K562 (cell line): ENCODE measurements around the gene CCDC17. TPM values are rescaled to one million over a fixed set of nuclear protein-coding genes. Genes with fewer than 3 reads are reported as not detected.

Experiments used
- ARID1B ChIP-seq: fragments of 450-650 bp; IDR thresholded peaks from 2 replicates; pipeline ENCODE4 v1.6.1; 2016; ENCODE audit warnings: antibody characterized with exemption, mild to moderate bottlenecking, inconsistent platforms
- CLOCK ChIP-seq: fragments of 250-450 bp; sonication (Bioruptor Pico); IDR thresholded peaks from 2 replicates; pipeline ENCODE4 v1.4.0; 2020; ENCODE audit warnings: mild to moderate bottlenecking, moderate library complexity, borderline replicate concordance
- GABPB2 ChIP-seq: fragments of 250-450 bp; sonication (Bioruptor Pico); conservative IDR thresholded peaks from 2 replicates; pipeline ENCODE4 v1.5.1; 2021; ENCODE audit warnings: mild to moderate bottlenecking
- MEF2D ChIP-seq: conservative IDR thresholded peaks from 2 replicates; pipeline ENCODE4 v1.6.1; 2016; ENCODE audit warnings: low read depth, missing genetic modification characterization, missing compliant biosample characterization
- MXI1 ChIP-seq: IDR thresholded peaks from 2 replicates; pipeline ENCODE4 v1.6.1; 2011; ENCODE audit warnings: low read depth, mild to moderate bottlenecking, improper control_type of control experiment, low read length
- STAT6 ChIP-seq: sonication (generic); formaldehyde crosslinking; IDR thresholded peaks from 2 replicates; pipeline ENCODE4 v1.8.1; 2023; ENCODE audit warnings: mild to moderate bottlenecking, missing genetic modification reagents
- TCF15 ChIP-seq: fragments of 250-450 bp; sonication (Bioruptor Pico); IDR thresholded peaks from 2 replicates; pipeline ENCODE4 v1.8.0; 2022; ENCODE audit warnings: moderate library complexity, mild to moderate bottlenecking, inconsistent platforms
- ZNF57 ChIP-seq: fragments of 450-650 bp; formaldehyde crosslinking; IDR thresholded peaks from 2 replicates; pipeline ENCODE4 v1.4.0; 2020; ENCODE audit warnings: mild to moderate bottlenecking, moderate library complexity
- ZNF592 ChIP-seq: fragments of 450-650 bp; IDR thresholded peaks from 2 replicates; pipeline ENCODE4 v1.6.1; 2017; ENCODE audit warnings: antibody characterized with exemption, mild to moderate bottlenecking
- ZNF76 ChIP-seq: fragments of 250-450 bp; sonication (Bioruptor Pico); IDR thresholded peaks from 2 replicates; pipeline ENCODE4 v1.4.0; 2020; ENCODE audit warnings: mild to moderate bottlenecking, moderate library complexity, borderline replicate concordance
- ZNF764 ChIP-seq: fragments of 250-450 bp; sonication (Bioruptor Pico); IDR thresholded peaks from 2 replicates; pipeline ENCODE4 v1.4.0; 2020; ENCODE audit warnings: low read depth, mild to moderate bottlenecking, moderate library complexity
- polyA plus RNA-seq, 8 experiments: library from polyadenylated mRNA; depleted of rRNA in 4 of 8; stranded (reverse) in 5 of 8; unstranded in 3 of 8; fragments of >200 nt; fragmentation: Nextera tagmentation in 2 of 8; fragmentation: Illumina TruSeq in 1 of 8; extraction: Ambion mirVana in 2 of 8; extraction: Trizol in 1 of 8; gene quantifications; 2 replicates each; pipeline versions ENCODE4 v1.2.1 to v1.2.3, GENCODE V29; 2011 to 2014; ENCODE audit warnings: inconsistent platforms in 1 of 8, missing spikeins in 1 of 8
- total RNA-seq, 7 experiments: library from RNA; depleted of rRNA in 6 of 7; stranded (reverse); fragments of >200 nt in 6 of 7; fragmentation: Illumina TruSeq in 2 of 7; extraction: Trizol in 2 of 7; gene quantifications; 2 replicates each; pipeline versions ENCODE4 v1.2.1 to v1.2.3, GENCODE V29; 2011 to 2021; ENCODE audit warnings: low replicate concordance in 1 of 7
- TF ChIP-seq, protein P1 (sequence below): fragments of 250-450 bp; sonication (Bioruptor Pico); IDR thresholded peaks from 2 replicates; pipeline ENCODE4 v1.8.0; 2022; ENCODE audit warnings: moderate library complexity, mild to moderate bottlenecking, inconsistent platforms

The CCDC17 gene
- total and polyA plus RNA-seq, 9 of the 15 experiments (the other 6 are each of a cell fraction or from before 2014, with no cell fraction given) = 0.20 to 2.4 (median 0.85) TPM

DNA sequence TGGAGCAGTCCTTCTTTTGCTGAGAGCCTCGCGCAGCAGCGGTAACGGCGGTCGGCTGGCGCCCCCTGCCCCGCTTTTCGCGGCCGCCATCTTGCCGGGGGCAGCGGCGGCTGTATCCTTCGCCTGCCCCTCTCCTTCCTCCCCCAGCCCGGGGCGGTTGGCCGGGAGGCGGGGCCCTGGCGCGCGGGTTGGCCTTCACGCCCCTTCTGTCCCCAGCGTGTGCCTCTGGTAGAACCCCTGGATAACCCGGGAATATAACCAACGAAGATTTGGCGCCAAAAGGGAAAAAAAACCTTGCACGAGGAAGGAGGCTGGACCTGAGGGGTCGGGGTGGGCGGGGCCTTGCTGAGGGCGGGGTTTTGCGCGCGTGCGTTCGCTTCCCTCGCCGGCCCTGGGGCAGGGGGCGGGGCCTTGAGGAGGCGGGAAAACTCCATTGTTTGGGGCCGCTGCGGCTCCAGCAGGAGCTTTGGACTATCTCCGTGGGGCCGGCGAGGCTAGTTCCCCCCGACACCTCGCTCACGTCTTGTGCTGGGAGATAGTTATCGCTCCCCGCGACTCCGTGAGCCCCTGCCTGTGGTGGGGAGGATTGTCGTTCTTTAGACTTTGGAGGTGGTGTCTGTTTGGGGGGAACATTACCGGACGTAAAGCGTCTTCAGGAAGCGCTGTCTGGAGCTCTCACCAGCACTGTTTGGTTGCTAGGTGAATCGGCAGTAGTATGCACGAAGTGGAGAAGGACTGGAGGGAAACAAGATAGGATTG lies 39.3 kb downstream of the CCDC17 start (continued):
- TF ChIP-seq CLOCK = no peak
- no peak for TF ChIP-seq TCF15 (CRISPR knock-in tag)
- no peak for TF ChIP-seq STAT6
- peak; percentile 50 for TF ChIP-seq MXI1
- TF ChIP-seq GABPB2 (CRISPR knock-in tag) = 0 out of 2 replicates have a peak, but pooled peaks have one; percentile 70
- no peak for TF ChIP-seq ZNF764 (CRISPR knock-in tag)
- TF ChIP-seq, protein P1, sequence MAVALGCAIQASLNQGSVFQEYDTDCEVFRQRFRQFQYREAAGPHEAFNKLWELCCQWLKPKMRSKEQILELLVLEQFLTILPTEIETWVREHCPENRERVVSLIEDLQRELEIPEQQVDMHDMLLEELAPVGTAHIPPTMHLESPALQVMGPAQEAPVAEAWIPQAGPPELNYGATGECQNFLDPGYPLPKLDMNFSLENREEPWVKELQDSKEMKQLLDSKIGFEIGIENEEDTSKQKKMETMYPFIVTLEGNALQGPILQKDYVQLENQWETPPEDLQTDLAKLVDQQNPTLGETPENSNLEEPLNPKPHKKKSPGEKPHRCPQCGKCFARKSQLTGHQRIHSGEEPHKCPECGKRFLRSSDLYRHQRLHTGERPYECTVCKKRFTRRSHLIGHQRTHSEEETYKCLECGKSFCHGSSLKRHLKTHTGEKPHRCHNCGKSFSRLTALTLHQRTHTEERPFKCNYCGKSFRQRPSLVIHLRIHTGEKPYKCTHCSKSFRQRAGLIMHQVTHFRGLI (CRISPR knock-in tag) = no peak
- no peak for TF ChIP-seq ZNF592
- TF ChIP-seq ARID1B = no peak
- TF ChIP-seq MEF2D = no peak
- no peak for TF ChIP-seq ZNF76 (CRISPR knock-in tag)
- TF ChIP-seq ZNF57 (CRISPR knock-in tag) = no peak
